Stimulated activated effector memory CD8-positive, alpha-beta T cell treated with anti-CD3 and anti-CD28 coated beads, Interleukin-12 subunit alpha, Interleukin-12 subunit beta, amount 100 ng/mL, for 72 hours (primary cell): ENCODE results near the gene RBBP5.

Experiments
- ATAC-seq: fragments of 150-1000 bp; cut with Tn5 transposase; 2 replicates; pipeline ENCODE4 v1.10.0; 2021
- DNase-seq, 2 donors: peaks; one replicate each; pipeline ENCODE4 v3.0.0; 2021 to 2022; ENCODE audit warnings: low spot score in 2 of 2
- H3K27ac Mint-ChIP-seq: one replicate; pipeline ENCODE4 v1.8.0; 2022; ENCODE audit warnings: mild to moderate bottlenecking, mixed read lengths
- H3K36me3 Mint-ChIP-seq: one replicate; pipeline ENCODE4 v1.8.0; 2022; ENCODE audit warnings: mild to moderate bottlenecking, mixed read lengths
- H3K4me1 Mint-ChIP-seq: one replicate; pipeline ENCODE4 v1.8.0; 2022; ENCODE audit warnings: mixed read lengths
- H3K4me3 Mint-ChIP-seq: one replicate; pipeline ENCODE4 v1.8.0; 2022; ENCODE audit warnings: mild to moderate bottlenecking, mixed read lengths
- H3K9me3 Mint-ChIP-seq: one replicate; pipeline ENCODE4 v1.8.0; 2022; ENCODE audit warnings: mixed read lengths

RBBP5 gene

GRCh38 chr1:205042911-205043806 lies 78.6 kb downstream of the RBBP5 start, which contains the start of gene CNTN2:
Gene CNTN2 (plus strand): TSS chr1:205043212. CDS start chr1:205053186, 9,974 bp downstream.
- ATAC-seq (no peak), DNase-seq (no peak)
- Mint-ChIP-seq H3K27ac (no peak within 1 kb of the TSS), H3K4me3 (no peak within 1 kb of the TSS), H3K36me3 (no peaks in the 10 kb centered on the region), H3K4me1 (peaks cover 6% of the 10 kb centered on the region), H3K9me3 (no peaks in the 10 kb centered on the region)

GRCh38 chr1:205041998-205042910 lies 79.5 kb downstream of the RBBP5 start:
- no peak for DNase-seq
- H3K4me1 Mint-ChIP-seq, result peaks cover 6% of the 10 kb centered on the region
- H3K9me3 Mint-ChIP-seq, result no peaks in the 10 kb centered on the region
- H3K36me3 Mint-ChIP-seq, result no peaks in the 10 kb centered on the region
- H3K27ac Mint-ChIP-seq, result no peak overlapping the region
- H3K4me3 Mint-ChIP-seq, result no peak overlapping the region
- ATAC-seq, result no peak

DNA sequence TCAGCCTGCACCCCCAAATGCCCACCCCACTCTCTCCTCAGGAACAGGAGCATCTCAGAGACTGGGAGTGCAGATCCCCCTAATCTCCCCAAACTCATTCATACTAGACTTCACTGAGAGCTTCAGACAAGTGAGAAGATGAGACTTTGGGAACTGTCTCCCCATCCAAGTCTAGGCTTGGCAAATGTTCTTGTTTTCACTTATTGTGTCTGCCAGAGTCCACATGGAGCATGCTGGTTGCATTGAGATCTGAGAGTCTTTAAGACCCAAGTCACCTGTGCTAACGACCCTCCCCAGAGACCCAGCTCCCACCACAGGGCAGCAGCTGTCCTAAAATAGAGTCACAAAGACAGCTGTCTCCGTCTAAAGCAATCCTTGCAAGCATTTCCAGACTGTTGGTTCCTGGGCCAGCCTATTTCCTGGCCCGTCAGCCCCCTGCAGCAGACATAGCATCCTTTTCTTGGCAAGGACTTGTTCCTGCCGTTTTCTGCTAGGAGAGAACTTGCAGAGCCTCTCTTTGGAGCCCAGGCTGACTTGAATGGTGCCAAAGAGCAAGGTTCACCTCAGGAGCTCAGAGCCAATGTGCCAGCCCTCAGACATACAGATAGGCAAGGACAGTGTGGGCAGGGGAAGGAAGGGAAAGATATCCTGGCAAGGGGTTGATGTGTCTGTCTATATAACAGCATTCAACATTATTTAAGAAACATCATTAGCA lies 80.6 kb downstream of the RBBP5 start:
- Mint-ChIP-seq H3K9me3 (peaks cover 3% of the 10 kb centered on the region), H3K4me3 (no peak overlapping the region), H3K4me1 (peaks cover 6% of the 10 kb centered on the region), H3K36me3 (no peaks in the 10 kb centered on the region), H3K27ac (no peak overlapping the region)
- no peak for ATAC-seq
- DNase-seq, result no peak

DNA sequence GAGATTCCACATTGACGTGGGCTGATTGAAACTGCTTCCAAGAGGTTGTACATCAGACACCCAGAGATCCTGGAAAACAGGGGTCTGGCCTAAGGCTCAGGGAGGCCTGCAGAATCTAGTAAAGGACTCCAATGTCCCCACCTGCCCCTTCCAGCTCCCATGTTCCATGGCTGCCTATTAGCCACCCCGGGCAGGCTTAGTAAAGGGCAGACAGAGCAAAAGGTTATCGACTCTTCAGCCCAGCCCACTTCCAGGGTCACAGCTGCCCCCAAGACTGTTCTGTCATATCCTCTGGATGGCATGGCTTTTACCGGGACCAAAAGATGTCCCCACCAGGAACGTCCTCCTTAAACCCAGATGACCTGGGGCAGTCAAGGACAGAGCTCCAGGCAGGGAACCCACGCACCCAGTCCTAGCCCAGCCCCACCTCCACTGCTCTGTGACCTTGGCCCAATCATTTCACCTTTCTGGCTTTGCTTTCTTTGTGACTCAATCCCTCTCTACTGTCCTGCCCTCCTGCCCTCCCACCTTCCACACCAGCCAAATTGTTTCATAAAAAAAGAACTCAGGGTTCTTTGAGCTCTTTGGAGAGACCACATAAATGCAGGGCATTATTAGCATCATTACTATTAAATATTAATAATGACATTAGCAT lies 83.5 kb downstream of the RBBP5 start:
- Mint-ChIP-seq H3K4me3 (no peak overlapping the region), H3K9me3 (peaks cover 3% of the 10 kb centered on the region), H3K4me1 (no peaks in the 10 kb centered on the region), H3K36me3 (no peaks in the 10 kb centered on the region), H3K27ac (no peak overlapping the region)
- no peak for DNase-seq
- no peak for ATAC-seq

GRCh38 chr1:205037539-205037938 lies 84.2 kb downstream of the RBBP5 start:
- no peak for ATAC-seq
- Mint-ChIP-seq H3K4me1 (no peaks in the 10 kb centered on the region), H3K27ac (no peak overlapping the region), H3K36me3 (no peaks in the 10 kb centered on the region), H3K9me3 (peaks cover 3% of the 10 kb centered on the region), H3K4me3 (no peak overlapping the region)
- no peak for DNase-seq
